HG02885 (cell line): ENCODE data around the gene VWC2L.

Experiments
- ATAC-seq: cut with Tn5 transposase; IDR thresholded peaks from one replicate; pipeline ENCODE4 v1.9.1; 2021; ENCODE audit warnings: mild to moderate bottlenecking; ENCODE audit not compliant: unreplicated experiment, poor library complexity

Gene VWC2L

GRCh38 chr2:214533541-214533940, 122.7 kb downstream of the VWC2L start:
- no peak for ATAC-seq

- no peak for ATAC-seq
Observed at GRCh38 chr2:214536625-214537024, 125.8 kb downstream of the VWC2L start.

GRCh38 chr2:214537929-214538328, 127.1 kb downstream of the VWC2L start:
- no peak for ATAC-seq

GRCh38 chr2:214542295-214542694, 131.4 kb downstream of the VWC2L start:
- no peak for ATAC-seq

- ATAC-seq, result no peak
Observed at GRCh38 chr2:214542866-214543265, 132.0 kb downstream of the VWC2L start.

- ATAC-seq, result no peak
Observed at GRCh38 chr2:214543386-214543955, 132.6 kb downstream of the VWC2L start.

- no peak for ATAC-seq
Observed at GRCh38 chr2:214545898-214546542, 135.2 kb downstream of the VWC2L start.

- ATAC-seq, result no peak
Observed at GRCh38 chr2:214547931-214548330, 137.1 kb downstream of the VWC2L start.

- no peak for ATAC-seq
Observed at GRCh38 chr2:214549946-214550345, 139.1 kb downstream of the VWC2L start.

- ATAC-seq, result no peak
Observed at GRCh38 chr2:214550786-214551185, 139.9 kb downstream of the VWC2L start.

- no peak for ATAC-seq
Observed at GRCh38 chr2:214557884-214558283, 147.0 kb downstream of the VWC2L start.

- no peak for ATAC-seq
Observed at GRCh38 chr2:214558341-214558740, 147.5 kb downstream of the VWC2L start.

- no peak for ATAC-seq
Observed at GRCh38 chr2:214560176-214560575, 149.3 kb downstream of the VWC2L start.

GRCh38 chr2:214560618-214561190, 149.8 kb downstream of the VWC2L start:
- ATAC-seq, result no peak

GRCh38 chr2:214565246-214565645, 154.4 kb downstream of the VWC2L start:
- ATAC-seq, result no peak

GRCh38 chr2:214566457-214566856, 155.6 kb downstream of the VWC2L start:
- no peak for ATAC-seq

GRCh38 chr2:214569419-214570035, 158.7 kb downstream of the VWC2L start:
- ATAC-seq, result no peak

GRCh38 chr2:214574084-214574781, 163.4 kb downstream of the VWC2L start:
- ATAC-seq, result no peak

- no peak for ATAC-seq
Observed at GRCh38 chr2:214575030-214575429, 164.2 kb downstream of the VWC2L start.

- ATAC-seq, result no peak
Observed at GRCh38 chr2:214575465-214575864, 164.6 kb downstream of the VWC2L start.

- no peak for ATAC-seq
Observed at GRCh38 chr2:214577769-214578168, 166.9 kb downstream of the VWC2L start.
